DND-41 (cell line): ENCODE results near the gene CFAP61.

Experiments used
- EZH2 ChIP-seq: IDR thresholded peaks from 3 replicates; pipeline ENCODE4 v1.6.1; 2012; ENCODE audit warnings: borderline replicate concordance, low read depth, mild to moderate bottlenecking, moderate library complexity, low read length, inconsistent platforms; ENCODE audit not compliant: severe bottlenecking
- TF ChIP-seq, protein P1 (sequence below): IDR thresholded peaks from 2 replicates; pipeline ENCODE4 v1.5.1; 2012; ENCODE audit warnings: borderline replicate concordance, low read length, moderate library complexity, mild to moderate bottlenecking; ENCODE audit not compliant: poor library complexity, severe bottlenecking; ENCODE audit errors: extremely low read depth

DNA sequence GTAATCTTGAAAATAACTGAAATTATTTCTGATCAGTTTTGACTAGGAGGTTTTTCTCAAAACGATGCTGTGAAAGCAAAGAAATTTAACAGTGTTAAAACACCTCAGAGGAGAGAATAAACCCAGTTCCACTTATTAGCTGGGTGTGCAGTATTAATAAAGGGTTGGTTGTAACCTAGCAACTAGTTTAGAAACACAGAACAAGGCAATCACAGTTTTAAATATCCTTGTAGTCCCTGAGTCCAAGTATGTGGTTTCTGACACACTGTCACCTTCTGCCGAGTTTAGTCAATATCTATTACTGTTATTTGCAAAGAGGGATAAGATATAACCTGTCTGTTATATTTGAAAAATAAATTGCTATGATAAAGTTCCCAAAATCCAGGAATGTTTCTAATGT lies 245.4 kb downstream of the CFAP61 start:
- TF ChIP-seq, protein P1, sequence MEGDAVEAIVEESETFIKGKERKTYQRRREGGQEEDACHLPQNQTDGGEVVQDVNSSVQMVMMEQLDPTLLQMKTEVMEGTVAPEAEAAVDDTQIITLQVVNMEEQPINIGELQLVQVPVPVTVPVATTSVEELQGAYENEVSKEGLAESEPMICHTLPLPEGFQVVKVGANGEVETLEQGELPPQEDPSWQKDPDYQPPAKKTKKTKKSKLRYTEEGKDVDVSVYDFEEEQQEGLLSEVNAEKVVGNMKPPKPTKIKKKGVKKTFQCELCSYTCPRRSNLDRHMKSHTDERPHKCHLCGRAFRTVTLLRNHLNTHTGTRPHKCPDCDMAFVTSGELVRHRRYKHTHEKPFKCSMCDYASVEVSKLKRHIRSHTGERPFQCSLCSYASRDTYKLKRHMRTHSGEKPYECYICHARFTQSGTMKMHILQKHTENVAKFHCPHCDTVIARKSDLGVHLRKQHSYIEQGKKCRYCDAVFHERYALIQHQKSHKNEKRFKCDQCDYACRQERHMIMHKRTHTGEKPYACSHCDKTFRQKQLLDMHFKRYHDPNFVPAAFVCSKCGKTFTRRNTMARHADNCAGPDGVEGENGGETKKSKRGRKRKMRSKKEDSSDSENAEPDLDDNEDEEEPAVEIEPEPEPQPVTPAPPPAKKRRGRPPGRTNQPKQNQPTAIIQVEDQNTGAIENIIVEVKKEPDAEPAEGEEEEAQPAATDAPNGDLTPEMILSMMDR: no peak
- TF ChIP-seq EZH2: no peak
